Activated naive CD4-positive, alpha-beta T cell treated with anti-CD3 and anti-CD28 coated beads for 36 hours (primary cell): ENCODE data around the gene MALT1. TPM values are rescaled to one million over a fixed set of nuclear protein-coding genes. Genes with fewer than 3 reads are reported as not detected.
"Not testable (repeated sequence)": the region's sequence is repeated elsewhere in the genome, so short reads cannot be mapped to it uniquely, and the experiment has no call there.

ENCODE experiments used
- CTCF ChIA-PET: fragments of 350-600 bp; sonication (Branson Sonifier 250); formaldehyde crosslinking; loops from one replicate; lab custom pipeline; 2021; ENCODE audit warnings: antibody characterized with exemption; lab: Charles Lee
- DNase-seq: peaks from one replicate; pipeline ENCODE4 v3.0.0-alpha.2; 2020
- H3K27ac Mint-ChIP-seq: one replicate; pipeline ENCODE4 v1.8.0; 2021; ENCODE audit warnings: mild to moderate bottlenecking, mixed read lengths
- H3K27me3 Mint-ChIP-seq: one replicate; pipeline ENCODE4 v1.8.0; 2021; ENCODE audit warnings: low read depth, mixed read lengths
- H3K36me3 Mint-ChIP-seq: one replicate; pipeline ENCODE4 v1.8.0; 2021; ENCODE audit warnings: low read depth, mixed read lengths
- H3K4me1 Mint-ChIP-seq: one replicate; pipeline ENCODE4 v1.8.0; 2021; ENCODE audit warnings: low read depth, mixed read lengths
- H3K4me3 Mint-ChIP-seq: one replicate; pipeline ENCODE4 v1.8.0; 2021; ENCODE audit warnings: mild to moderate bottlenecking, moderate library complexity, mixed read lengths
- H3K9me3 Mint-ChIP-seq: one replicate; pipeline ENCODE4 v1.8.0; 2021; ENCODE audit warnings: mixed read lengths
- intact Hi-C: fragments of 100-400 bp; cut with micrococcal nuclease; formaldehyde crosslinking; loops from one replicate; pipeline ENCODE4 v1.15.1; 2023
- total RNA-seq, 2 experiments: library from RNA; stranded (reverse); gene quantifications; one replicate each; pipeline ENCODE4 v1.2.3, GENCODE V29; 2021

MALT1 gene
- total RNA-seq, 2 experiments from 2014 or later: 39.7 to 41.0 TPM

DNA sequence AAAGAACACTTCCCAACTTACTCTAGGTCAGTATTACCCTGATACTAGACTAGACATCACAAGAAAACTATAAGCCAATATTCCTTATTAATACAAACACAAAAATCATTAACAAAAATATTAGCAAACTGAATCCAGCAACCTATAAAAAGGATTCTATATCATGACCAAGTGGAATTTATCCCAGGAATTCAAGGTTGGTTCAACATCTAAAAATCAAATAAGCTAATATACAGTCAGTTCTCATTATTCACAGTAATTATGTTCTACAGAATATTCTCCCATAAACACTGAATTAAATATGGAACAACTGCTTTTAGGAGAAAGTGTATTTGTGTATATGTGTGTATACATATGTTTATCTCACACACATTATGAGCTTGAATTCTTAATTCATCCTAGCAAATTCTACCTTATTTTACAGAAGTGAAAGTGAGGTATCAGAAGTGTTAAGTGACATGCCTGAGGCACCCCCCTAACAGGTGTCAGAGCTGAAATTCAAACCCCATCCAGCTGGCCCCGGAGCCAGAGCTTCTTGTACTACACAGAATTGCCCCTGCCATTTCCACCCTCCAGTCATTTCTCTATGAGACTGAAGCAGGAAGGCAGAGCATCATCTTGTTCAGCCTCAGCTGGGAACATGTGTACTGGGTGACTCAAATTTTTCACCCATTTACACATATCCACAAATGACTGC lies 77.8 kb downstream of the MALT1 start:
- DNase-seq: no peak
- H3K36me3 Mint-ChIP-seq: peaks cover 60% of the 10 kb centered on the region
- CTCF ChIA-PET: interaction anchor here (8.9 kb wide), 1 partner anchor 16 kb away, joined by 87 read pairs; no protein-coding TSS in a partner anchor

DNA sequence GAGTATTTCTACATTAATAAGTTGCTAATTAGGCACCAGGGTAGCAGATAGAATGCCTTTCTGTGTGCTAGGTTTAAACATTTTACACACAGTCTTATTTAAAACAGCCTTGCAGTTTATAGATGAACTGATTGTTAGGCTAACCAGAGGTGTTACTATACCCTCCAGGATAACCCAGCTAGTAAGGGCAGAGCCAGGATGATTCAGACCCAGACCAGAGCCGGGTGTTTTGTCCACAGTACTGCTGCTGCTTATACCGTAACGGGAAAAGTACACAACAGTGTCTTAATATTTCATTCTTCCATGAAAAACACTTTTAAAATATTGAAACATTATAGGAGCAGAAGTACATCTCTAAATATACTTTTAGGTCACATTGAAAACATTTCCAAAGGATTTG lies 82.7 kb downstream of the MALT1 start:
- peaks cover 23% of the 10 kb centered on the region for H3K4me1 Mint-ChIP-seq
- H3K9me3 Mint-ChIP-seq: peaks cover 4% of the 10 kb centered on the region
- no peak overlapping the region for H3K4me3 Mint-ChIP-seq
- DNase-seq: no peak
- no peak overlapping the region for H3K27ac Mint-ChIP-seq
- no peaks in the 10 kb centered on the region for H3K27me3 Mint-ChIP-seq
- peaks cover 19% of the 10 kb centered on the region for H3K36me3 Mint-ChIP-seq
- CTCF ChIA-PET: interaction anchor here (0.9 to 8.9 kb wide), 4 partner anchors 8 to 224 kb away, joined by 3 to 87 read pairs (median 10); no protein-coding TSS in a partner anchor
- intact Hi-C loops: loop anchor here (2.0 kb wide), 1 partner anchor 83 kb away; the partner anchor contains the start of gene MALT1

More for the DNA sequence above, 77.8 kb downstream of the MALT1 start:
- H3K27ac Mint-ChIP-seq: no peak overlapping the region
- peaks cover 16% of the 10 kb centered on the region for H3K9me3 Mint-ChIP-seq
- H3K27me3 Mint-ChIP-seq: no peaks in the 10 kb centered on the region
- no peak overlapping the region for H3K4me3 Mint-ChIP-seq
- H3K4me1 Mint-ChIP-seq: no peaks in the 10 kb centered on the region
- intact Hi-C loops: no loop called here

DNA sequence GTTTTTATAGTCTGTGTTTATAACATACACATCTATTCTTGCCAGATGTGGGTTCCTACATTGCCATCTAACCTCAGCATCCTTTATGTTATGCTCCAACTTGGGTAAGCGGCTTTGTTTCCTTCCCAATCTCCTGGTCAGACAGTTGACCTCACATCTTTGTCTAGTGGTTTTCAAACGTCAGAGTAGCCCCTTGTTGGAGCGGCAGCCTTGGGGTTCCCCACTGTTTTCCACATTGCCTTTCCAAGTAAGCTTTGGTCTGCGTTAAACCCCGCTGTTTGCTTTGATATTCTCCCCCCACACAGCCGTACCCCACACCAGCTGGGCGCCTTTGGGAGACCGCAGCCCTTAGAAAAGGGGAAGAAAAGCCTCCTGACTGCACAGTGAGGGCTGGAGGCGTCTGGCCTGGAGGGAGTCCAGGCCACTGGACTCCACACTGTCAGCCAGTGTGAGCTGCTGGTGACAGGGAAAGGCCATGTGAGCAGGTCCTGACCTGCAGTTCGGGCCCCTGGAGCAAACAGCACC lies 83.3 kb downstream of the MALT1 start:
- H3K4me1 Mint-ChIP-seq: peaks cover 23% of the 10 kb centered on the region
- CTCF ChIA-PET: interaction anchor here (0.8 to 8.9 kb wide), 6 partner anchors 8 to 316 kb away, joined by 3 to 87 read pairs (median 6); no protein-coding TSS in a partner anchor
- intact Hi-C loops: loop anchor here (2.0 kb wide), 1 partner anchor 84 kb away; the partner anchor contains the start of gene MALT1
- peaks cover under 1% of the 10 kb centered on the region for H3K9me3 Mint-ChIP-seq
- DNase-seq: no peak
- peaks cover 12% of the 10 kb centered on the region for H3K36me3 Mint-ChIP-seq
- H3K27me3 Mint-ChIP-seq: no peaks in the 10 kb centered on the region
- no peak overlapping the region for H3K27ac Mint-ChIP-seq
- H3K4me3 Mint-ChIP-seq: no peak overlapping the region

DNA sequence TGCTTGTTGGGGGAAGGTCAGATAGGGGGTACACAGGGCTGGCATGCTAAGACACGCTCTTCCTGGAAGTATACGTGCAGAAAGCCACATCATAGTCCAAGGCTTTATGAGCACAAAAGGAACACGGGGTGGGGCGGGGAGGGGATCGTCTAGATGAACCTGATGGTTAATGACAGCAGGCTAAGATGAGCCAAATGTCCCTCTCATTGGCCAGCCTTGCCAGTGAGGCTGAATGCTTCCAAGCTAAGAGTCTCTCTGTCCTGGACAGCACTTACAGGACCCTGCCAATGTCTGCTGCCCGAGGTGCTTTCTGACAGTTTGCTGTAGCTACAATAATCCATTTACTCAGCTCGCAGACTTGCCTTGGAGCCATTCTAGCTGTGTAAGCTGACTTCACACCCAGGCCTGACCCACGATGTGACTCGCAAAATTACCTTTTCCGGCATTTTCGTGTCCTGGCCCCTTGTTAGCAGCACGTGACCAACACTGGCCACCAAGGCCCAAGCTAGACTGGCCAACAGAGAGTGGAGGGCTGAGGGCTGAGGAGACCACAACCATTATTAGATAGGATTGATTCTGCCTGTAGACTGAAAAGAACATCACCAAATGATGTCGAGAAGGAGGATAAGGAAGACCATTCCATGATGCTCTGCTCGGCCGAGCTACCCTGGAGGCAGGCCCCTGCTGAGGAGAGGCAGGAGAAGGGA lies 84.2 kb downstream of the MALT1 start:
- Mint-ChIP-seq H3K27me3 (peaks cover 3% of the 10 kb centered on the region), H3K36me3 (peaks cover 4% of the 10 kb centered on the region), H3K9me3 (no peaks in the 10 kb centered on the region), H3K4me3 (no peak overlapping the region), H3K4me1 (peaks cover 23% of the 10 kb centered on the region), H3K27ac (no peak overlapping the region)
- CTCF ChIA-PET: interaction anchor here (0.8 to 8.9 kb wide), 7 partner anchors 9 to 315 kb away, joined by 3 to 87 read pairs (median 3); no protein-coding TSS in a partner anchor
- DNase-seq: peak; percentile 46
- intact Hi-C loops: loop anchor here (1.0 to 2.0 kb wide), 2 partner anchors 11 to 85 kb away; partner anchors contain the start of gene MALT1

DNA sequence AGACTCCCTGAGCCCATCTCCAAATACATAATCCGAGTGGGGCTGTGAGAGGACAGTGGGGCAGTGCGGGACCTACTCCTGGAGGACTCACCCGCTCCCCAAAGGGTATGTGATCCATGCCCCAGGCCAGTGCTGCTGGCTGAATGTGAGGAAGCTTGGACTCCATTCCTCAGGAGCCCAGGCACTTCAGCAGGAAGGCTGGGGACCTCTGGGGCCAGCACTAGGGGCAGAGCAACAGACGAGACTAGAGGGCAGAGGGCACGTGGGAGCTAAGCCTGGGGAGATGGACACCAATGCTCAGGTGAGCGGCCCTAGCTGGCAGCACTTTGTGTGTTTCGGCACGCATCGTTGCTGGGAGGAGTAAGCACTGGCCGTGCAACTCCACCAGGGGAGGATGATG lies 84.9 kb downstream of the MALT1 start:
- H3K4me3 Mint-ChIP-seq: no peak overlapping the region
- H3K4me1 Mint-ChIP-seq: peaks cover 27% of the 10 kb centered on the region
- peaks cover 3% of the 10 kb centered on the region for H3K27me3 Mint-ChIP-seq
- no peak overlapping the region for H3K27ac Mint-ChIP-seq
- H3K9me3 Mint-ChIP-seq: no peaks in the 10 kb centered on the region
- CTCF ChIA-PET: interaction anchor here (1.0 to 8.9 kb wide), 4 partner anchors 9 to 263 kb away, joined by 3 to 87 read pairs (median 8); no protein-coding TSS in a partner anchor
- peaks cover 1% of the 10 kb centered on the region for H3K36me3 Mint-ChIP-seq
- intact Hi-C loops: loop anchor here (1.0 kb wide), 1 partner anchor 12 kb away; no protein-coding TSS in a partner anchor
- DNase-seq: no peak

DNA sequence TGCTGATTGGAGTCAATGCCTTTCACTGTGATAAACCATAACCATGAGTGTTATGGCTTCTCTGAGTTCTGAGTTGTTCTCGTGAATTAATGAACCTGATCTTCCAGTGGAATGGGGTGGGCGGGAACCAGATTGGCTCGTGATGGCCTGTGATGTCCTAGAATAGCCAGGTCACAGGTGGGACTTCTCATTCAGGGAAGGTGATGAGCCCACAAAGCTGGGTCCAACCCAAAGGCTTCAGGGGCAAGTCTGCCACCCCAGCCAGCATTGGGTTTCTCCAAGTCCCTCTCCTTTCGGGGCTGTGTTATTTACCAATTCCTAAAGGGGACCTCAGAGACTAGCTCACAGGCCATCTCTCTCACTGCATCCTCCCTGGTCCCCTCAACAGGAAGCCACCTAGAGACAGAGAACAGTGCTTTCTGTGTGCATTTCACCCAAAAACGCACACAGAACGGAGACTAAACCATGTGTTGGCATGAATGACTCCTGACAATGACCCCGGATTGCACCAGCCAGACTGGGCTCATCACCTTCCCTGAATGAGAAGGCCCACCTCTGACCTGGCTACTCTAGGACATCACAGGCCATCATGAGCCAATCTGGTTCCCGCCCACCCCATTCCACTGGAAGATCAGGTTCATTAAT lies 85.5 kb downstream of the MALT1 start:
- CTCF ChIA-PET: interaction anchor here (1.2 to 8.9 kb wide), 3 partner anchors 8 to 264 kb away, joined by 3 to 87 read pairs (median 13); no protein-coding TSS in a partner anchor
- Mint-ChIP-seq H3K4me3 (no peak overlapping the region), H3K4me1 (peaks cover 33% of the 10 kb centered on the region), H3K9me3 (no peaks in the 10 kb centered on the region), H3K36me3 (no peaks in the 10 kb centered on the region), H3K27ac (no peak overlapping the region), H3K27me3 (peaks cover 3% of the 10 kb centered on the region)
- intact Hi-C loops: loop anchor here (1.0 kb wide), 1 partner anchor 12 kb away; no protein-coding TSS in a partner anchor
- DNase-seq: no peak

DNA sequence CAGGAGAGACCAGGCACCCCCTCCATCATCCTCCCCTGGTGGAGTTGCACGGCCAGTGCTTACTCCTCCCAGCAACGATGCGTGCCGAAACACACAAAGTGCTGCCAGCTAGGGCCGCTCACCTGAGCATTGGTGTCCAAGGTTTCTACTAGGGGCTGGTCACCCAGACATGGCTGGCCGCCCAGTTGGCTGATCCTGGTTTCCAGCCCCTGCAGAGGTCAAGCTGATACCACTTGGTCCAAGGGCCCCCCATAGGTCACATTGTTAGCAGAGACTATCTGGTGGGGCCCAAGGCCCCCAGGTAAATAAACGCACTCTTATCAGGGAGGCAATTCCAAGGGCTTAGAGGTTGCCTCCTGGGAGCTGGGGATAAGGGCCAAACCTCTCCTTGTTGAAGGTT lies 86.1 kb downstream of the MALT1 start:
- H3K4me3 Mint-ChIP-seq, H3K36me3 Mint-ChIP-seq, H3K9me3 Mint-ChIP-seq, intact Hi-C loops, H3K27me3 Mint-ChIP-seq, DNase-seq, H3K27ac Mint-ChIP-seq: not testable (repeated sequence)
- CTCF ChIA-PET: interaction anchor here (3.1 to 8.9 kb wide), 2 partner anchors 7 to 11 kb away, joined by 13 to 87 read pairs; no protein-coding TSS in a partner anchor
- peaks cover 36% of the 10 kb centered on the region for H3K4me1 Mint-ChIP-seq

DNA sequence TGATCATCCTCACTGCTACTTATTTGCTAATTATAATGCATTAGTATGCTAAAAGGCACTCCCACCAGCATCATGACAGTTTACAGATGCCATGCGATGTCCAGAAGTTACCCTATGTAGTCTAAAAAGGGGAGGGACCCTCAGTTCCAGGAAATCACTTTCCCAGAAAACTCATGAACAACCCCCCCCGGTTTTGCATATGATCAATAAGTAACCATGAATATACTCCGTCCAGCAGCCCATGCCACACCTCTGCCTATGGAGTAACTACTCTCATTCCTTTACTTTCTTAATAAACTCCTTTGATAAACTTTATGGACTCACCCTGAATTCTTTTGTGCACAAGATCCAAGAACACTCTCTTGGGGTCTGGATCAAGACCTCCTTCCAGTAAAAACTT lies 86.8 kb downstream of the MALT1 start:
- Mint-ChIP-seq H3K27me3 (peaks cover 3% of the 10 kb centered on the region), H3K27ac (no peak overlapping the region), H3K36me3 (no peaks in the 10 kb centered on the region), H3K9me3 (no peaks in the 10 kb centered on the region), H3K4me3 (no peak overlapping the region), H3K4me1 (peaks cover 39% of the 10 kb centered on the region)
- DNase-seq: no peak
- intact Hi-C loops: no loop called here
- CTCF ChIA-PET: no interaction called here

DNA sequence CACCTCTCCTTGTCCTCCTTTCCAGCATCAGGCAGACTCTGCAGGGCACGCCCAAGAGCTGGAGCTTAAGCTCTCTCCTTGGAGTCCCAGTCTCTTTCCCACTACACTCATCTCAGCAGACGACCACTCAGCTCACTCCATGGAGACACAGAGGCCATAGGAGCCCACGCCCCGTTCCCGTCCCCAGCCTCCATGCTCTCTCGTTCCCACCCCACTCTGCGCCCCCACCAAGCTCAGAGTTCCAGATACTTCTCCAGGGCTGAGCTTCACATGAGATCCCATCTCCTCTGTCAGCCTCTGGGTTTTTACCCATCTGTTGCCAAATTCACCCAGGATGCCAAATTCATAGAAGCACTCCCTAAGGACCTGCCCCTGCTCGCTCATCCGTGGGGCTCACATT lies 87.3 kb downstream of the MALT1 start:
- CTCF ChIA-PET: interaction anchor here (1.1 kb wide), 1 partner anchor 90 kb away, joined by 3 read pairs; no protein-coding TSS in a partner anchor
- Mint-ChIP-seq H3K27ac (no peak overlapping the region), H3K36me3 (no peaks in the 10 kb centered on the region), H3K4me1 (peaks cover 40% of the 10 kb centered on the region), H3K4me3 (no peak overlapping the region), H3K9me3 (no peaks in the 10 kb centered on the region), H3K27me3 (peaks cover 4% of the 10 kb centered on the region)
- intact Hi-C loops: no loop called here
- no peak for DNase-seq

DNA sequence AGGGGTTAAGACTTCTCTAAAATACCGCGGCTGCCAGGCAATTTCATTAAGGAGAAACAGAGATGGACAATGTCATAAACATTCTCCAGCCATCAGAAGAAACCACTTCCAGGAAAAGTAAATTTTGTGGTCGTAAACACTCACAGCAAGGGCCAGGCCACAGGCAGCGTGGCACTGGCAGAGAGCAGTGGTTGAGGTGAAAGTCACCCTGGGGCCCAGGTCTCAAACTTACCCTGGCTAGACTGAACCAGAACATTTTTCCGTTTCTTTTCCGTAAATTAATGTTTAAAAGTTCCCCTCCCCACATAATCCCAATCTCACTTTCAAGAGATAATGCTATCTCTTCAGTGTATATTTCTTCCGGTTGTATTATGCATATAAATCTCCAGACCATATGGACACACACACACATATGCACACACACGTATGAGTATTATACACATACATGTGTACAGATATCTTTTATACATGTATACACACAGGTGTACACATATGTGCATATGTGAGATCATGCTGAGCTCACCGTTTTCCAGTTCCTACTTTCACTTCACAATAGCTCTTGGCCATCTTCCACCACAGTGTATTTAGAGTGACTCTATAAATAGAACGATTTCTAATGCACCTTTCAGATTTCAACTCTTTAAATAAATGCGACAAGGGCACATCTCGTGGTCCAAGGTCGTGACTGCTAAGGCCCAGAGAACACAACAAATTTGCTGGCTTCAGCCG lies 90.1 kb downstream of the MALT1 start:
- Mint-ChIP-seq H3K27me3 (peaks cover 18% of the 10 kb centered on the region), H3K9me3 (no peaks in the 10 kb centered on the region), H3K27ac (no peak overlapping the region), H3K4me1 (peaks cover 22% of the 10 kb centered on the region), H3K4me3 (no peak overlapping the region), H3K36me3 (no peaks in the 10 kb centered on the region)
- no peak for DNase-seq
- CTCF ChIA-PET: interaction anchor here (11.4 kb wide), 1 partner anchor 227 kb away, joined by 426 read pairs; no protein-coding TSS in a partner anchor
- intact Hi-C loops: loop anchor here (5.0 to 10.0 kb wide), 4 partner anchors 64 to 719 kb away; partner anchors contain the start of gene NEDD4L
